ENCODE results near the gene ST6GAL2.

The ST6GAL2 gene

GRCh38 chr2:106851881-106852501 lies 34.0 kb downstream of the ST6GAL2 start:
- in situ Hi-C loops (cut with HindIII; ENCODE audit: low pct_unique_long_range_greater_than_20kb, low sequenced_read_pairs) = no loop called here
- no peak for DNase-seq (ENCODE audit: low read depth in 1 of 2, low spot score in 1 of 2)
- TF ChIP-seq JUND (IDR thresholded peaks at IDR 0.05; ENCODE audit: low read depth) = no peak

GRCh38 chr2:106851087-106851874 lies 34.7 kb downstream of the ST6GAL2 start:
- no peak for TF ChIP-seq JUND (IDR thresholded peaks at IDR 0.05; ENCODE audit: low read depth)
- in situ Hi-C loops (cut with HindIII; ENCODE audit: low pct_unique_long_range_greater_than_20kb, low sequenced_read_pairs) = no loop called here
- DNase-seq (ENCODE audit: low read depth in 1 of 2, low spot score in 1 of 2) = no peak

- no peak for TF ChIP-seq JUND (IDR thresholded peaks at IDR 0.05; ENCODE audit: low read depth)
- in situ Hi-C loops (cut with HindIII; ENCODE audit: low pct_unique_long_range_greater_than_20kb, low sequenced_read_pairs) = no loop called here
- no peak for DNase-seq (ENCODE audit: low read depth in 1 of 2, low spot score in 1 of 2)
Observed at GRCh38 chr2:106849253-106849652, 36.7 kb downstream of the ST6GAL2 start.

GRCh38 chr2:106847366-106847765 lies 38.6 kb downstream of the ST6GAL2 start:
- no peak for DNase-seq (ENCODE audit: low read depth in 1 of 2, low spot score in 1 of 2)
- in situ Hi-C loops (cut with HindIII; ENCODE audit: low pct_unique_long_range_greater_than_20kb, low sequenced_read_pairs) = no loop called here
- no peak for TF ChIP-seq JUND (IDR thresholded peaks at IDR 0.05; ENCODE audit: low read depth)

GRCh38 chr2:106845716-106846115 lies 40.3 kb downstream of the ST6GAL2 start:
- no peak for TF ChIP-seq JUND (IDR thresholded peaks at IDR 0.05; ENCODE audit: low read depth)
- no peak for DNase-seq (ENCODE audit: low read depth in 1 of 2, low spot score in 1 of 2)
- in situ Hi-C loops (cut with HindIII; ENCODE audit: low pct_unique_long_range_greater_than_20kb, low sequenced_read_pairs) = no loop called here

GRCh38 chr2:106843910-106844250 lies 42.1 kb downstream of the ST6GAL2 start:
- in situ Hi-C loops (cut with HindIII; ENCODE audit: low pct_unique_long_range_greater_than_20kb, low sequenced_read_pairs) = no loop called here
- DNase-seq (ENCODE audit: low read depth in 1 of 2, low spot score in 1 of 2) = no peak
- no peak for TF ChIP-seq JUND (IDR thresholded peaks at IDR 0.05; ENCODE audit: low read depth)

GRCh38 chr2:106843001-106843909 lies 42.7 kb downstream of the ST6GAL2 start:
- no peak for TF ChIP-seq JUND (IDR thresholded peaks at IDR 0.05; ENCODE audit: low read depth)
- DNase-seq (ENCODE audit: low read depth in 1 of 2, low spot score in 1 of 2) = no peak
- in situ Hi-C loops (cut with HindIII; ENCODE audit: low pct_unique_long_range_greater_than_20kb, low sequenced_read_pairs) = no loop called here

GRCh38 chr2:106841886-106842645 lies 43.9 kb downstream of the ST6GAL2 start:
- no peak for TF ChIP-seq JUND (IDR thresholded peaks at IDR 0.05; ENCODE audit: low read depth)
- in situ Hi-C loops (cut with HindIII; ENCODE audit: low pct_unique_long_range_greater_than_20kb, low sequenced_read_pairs) = no loop called here
- no peak for DNase-seq (ENCODE audit: low read depth in 1 of 2, low spot score in 1 of 2)

- in situ Hi-C loops (cut with HindIII; ENCODE audit: low pct_unique_long_range_greater_than_20kb, low sequenced_read_pairs) = no loop called here
- no peak for TF ChIP-seq JUND (IDR thresholded peaks at IDR 0.05; ENCODE audit: low read depth)
- no peak for DNase-seq (ENCODE audit: low read depth in 1 of 2, low spot score in 1 of 2)
Observed at GRCh38 chr2:106840818-106841217, 45.1 kb downstream of the ST6GAL2 start.

GRCh38 chr2:106839849-106840595 lies 45.9 kb downstream of the ST6GAL2 start:
- DNase-seq (ENCODE audit: low read depth in 1 of 2, low spot score in 1 of 2) = peak in 1 of 2 experiments; percentile 38
- in situ Hi-C loops (cut with HindIII; ENCODE audit: low pct_unique_long_range_greater_than_20kb, low sequenced_read_pairs) = no loop called here
- no peak for TF ChIP-seq JUND (IDR thresholded peaks at IDR 0.05; ENCODE audit: low read depth)

GRCh38 chr2:106833256-106833655 lies 52.7 kb downstream of the ST6GAL2 start:
- TF ChIP-seq JUND (IDR thresholded peaks at IDR 0.05; ENCODE audit: low read depth) = no peak
- DNase-seq (ENCODE audit: low read depth in 1 of 2, low spot score in 1 of 2) = no peak
- in situ Hi-C loops (cut with HindIII; ENCODE audit: low pct_unique_long_range_greater_than_20kb, low sequenced_read_pairs) = no loop called here
